Neural progenitor cell (in vitro differentiated cells): Measurements from ENCODE around the gene FTCD. TPM values are rescaled to one million over a fixed set of nuclear protein-coding genes. Genes with fewer than 3 reads are reported as not detected.
"Not testable (repeated sequence)": the region's sequence is repeated elsewhere in the genome, so short reads cannot be mapped to it uniquely, and the experiment has no call there.

ENCODE experiments used
- DNase-seq: peaks from one replicate; pipeline ENCODE4 v3.0.0-alpha.2; 2016; ENCODE audit warnings: low spot score
- H2AFZ ChIP-seq: fragments of 200-600 bp; sonication (generic); replicated peaks from 2 replicates; pipeline ENCODE4 v1.6.1; 2016; ENCODE audit warnings: antibody characterized with exemption
- H3F3A ChIP-seq: fragments of 200-600 bp; sonication (generic); 2 replicates; pipeline ENCODE4 v1.6.1; 2016; ENCODE audit warnings: antibody characterized with exemption, low read depth
- H3K27ac ChIP-seq: fragments of 200-600 bp; sonication (generic); 2 replicates; pipeline ENCODE4 v1.5.1; 2016; ENCODE audit warnings: mild to moderate bottlenecking
- H3K27me3 ChIP-seq: fragments of 200-600 bp; sonication (generic); 2 replicates; pipeline ENCODE4 v1.6.1; 2016; ENCODE audit warnings: mild to moderate bottlenecking, moderate library complexity
- H3K36me3 ChIP-seq: fragments of 200-600 bp; sonication (generic); 2 replicates; pipeline ENCODE4 v1.5.1; 2016
- H3K4me1 ChIP-seq: fragments of 200-600 bp; sonication (generic); 2 replicates; pipeline ENCODE4 v1.6.1; 2016; ENCODE audit warnings: mixed run types
- H3K4me2 ChIP-seq: fragments of 200-600 bp; sonication (generic); 2 replicates; pipeline ENCODE4 v1.6.1; 2016
- H3K4me3 ChIP-seq: fragments of 200-600 bp; sonication (generic); 2 replicates; pipeline ENCODE4 v1.5.1; 2016
- H3K79me2 ChIP-seq: fragments of 200-600 bp; sonication (generic); 2 replicates; pipeline ENCODE4 v1.6.1; 2016; ENCODE audit warnings: low read depth
- H3K9ac ChIP-seq: fragments of 200-600 bp; sonication (generic); 2 replicates; pipeline ENCODE4 v1.6.1; 2016
- H3K9me3 ChIP-seq: fragments of 200-600 bp; sonication (generic); 2 replicates; pipeline ENCODE4 v1.5.1; 2016; ENCODE audit warnings: low read depth
- H4K20me1 ChIP-seq: fragments of 200-600 bp; sonication (generic); 2 replicates; pipeline ENCODE4 v1.6.1; 2016; ENCODE audit warnings: low read depth
- H3K27ac Mint-ChIP-seq: 3 replicates; pipeline ENCODE4 v1.8.0; 2021; ENCODE audit warnings: mixed read lengths
- H3K27me3 Mint-ChIP-seq: 2 replicates; pipeline ENCODE4 v1.8.0; 2022; ENCODE audit warnings: low read depth, mild to moderate bottlenecking, inconsistent platforms, moderate library complexity, mixed read lengths; ENCODE audit not compliant: insufficient read depth
- H3K36me3 Mint-ChIP-seq: 3 replicates; pipeline ENCODE4 v1.8.0; 2021; ENCODE audit warnings: mixed read lengths
- H3K4me1 Mint-ChIP-seq: 3 replicates; pipeline ENCODE4 v1.8.0; 2021; ENCODE audit warnings: mixed read lengths
- H3K4me3 Mint-ChIP-seq: 3 replicates; pipeline ENCODE4 v1.8.0; 2021; ENCODE audit warnings: mild to moderate bottlenecking, moderate library complexity, mixed read lengths
- H3K9me3 Mint-ChIP-seq: 3 replicates; pipeline ENCODE4 v1.8.0; 2020; ENCODE audit warnings: mixed read lengths
- EZH2 ChIP-seq: fragments of 200-600 bp; sonication (generic); IDR thresholded peaks from 2 replicates; pipeline ENCODE4 v1.6.1; 2017; ENCODE audit warnings: antibody characterized with exemption, mild to moderate bottlenecking, moderate library complexity
- EZH2phosphoT487 ChIP-seq: fragments of 200-600 bp; sonication (generic); IDR thresholded peaks from 2 replicates; pipeline ENCODE4 v1.6.1; 2017; ENCODE audit warnings: antibody characterized with exemption
- total RNA-seq: library from RNA; depleted of rRNA; stranded (reverse); fragments of >200 nt; gene quantifications from 2 replicates; pipeline ENCODE4 v1.2.3, GENCODE V29; 2015; ENCODE audit warnings: low replicate concordance
- TF ChIP-seq, protein P1 (sequence below): fragments of 200-600 bp; sonication (generic); IDR thresholded peaks from 2 replicates; pipeline ENCODE4 v1.5.1; 2017; ENCODE audit warnings: antibody characterized with exemption, mild to moderate bottlenecking

The FTCD gene
- total RNA-seq, 1 donor from 2014 or later: not detected

DNA sequence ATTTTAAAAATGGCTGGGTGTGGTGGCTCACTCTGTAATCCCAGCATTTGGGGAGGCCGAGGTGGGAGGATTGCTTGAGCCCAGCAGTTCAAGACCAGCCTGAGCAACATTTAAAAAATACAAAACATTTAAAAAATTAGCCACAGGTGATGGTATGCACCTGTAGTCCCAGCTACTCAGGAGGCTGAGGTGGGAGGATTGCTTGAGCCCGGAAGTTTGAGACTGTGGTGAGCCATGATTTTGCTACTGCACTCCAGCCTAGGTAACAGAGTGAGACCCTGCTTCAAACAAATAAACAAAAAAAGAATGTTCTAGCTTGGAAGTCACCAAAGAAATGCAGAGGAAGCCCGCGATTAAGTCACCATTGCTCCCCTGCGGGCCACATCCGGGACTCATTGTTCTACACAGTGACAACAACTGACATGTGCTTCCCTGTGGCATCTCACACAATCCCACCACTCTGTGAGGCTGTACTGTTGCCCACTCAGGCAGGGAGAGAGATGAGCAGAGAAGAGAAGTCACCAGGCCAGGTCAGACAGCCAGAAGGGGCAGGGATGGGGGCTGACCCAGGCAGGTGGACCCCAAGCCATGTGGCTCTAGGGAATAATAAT is 47.3 kb upstream of the FTCD start:
- no peak for DNase-seq
- H3K36me3 ChIP-seq: peaks cover 13% of the 10 kb centered on the region
- H3K4me1 ChIP-seq: no peaks in the 10 kb centered on the region
- H3K4me2 ChIP-seq: no peak overlapping the region
- Mint-ChIP-seq H3K36me3 (peaks cover 40% of the 10 kb centered on the region), H3K4me1 (no peaks in the 10 kb centered on the region), H3K9me3 (no peaks in the 10 kb centered on the region), H3K27ac (no peak overlapping the region), H3K4me3 (no peak overlapping the region), H3K27me3 (peaks cover 3% of the 10 kb centered on the region)
- H3K9ac ChIP-seq: no peak overlapping the region
- no peaks in the 10 kb centered on the region for H3F3A ChIP-seq
- no peaks in the 10 kb centered on the region for H4K20me1 ChIP-seq
- H3K4me3 ChIP-seq: no peak overlapping the region
- H3K27ac ChIP-seq: no peak overlapping the region
- TF ChIP-seq EZH2 (no peak), EZH2phosphoT487 (no peak)
- TF ChIP-seq, protein P1, sequence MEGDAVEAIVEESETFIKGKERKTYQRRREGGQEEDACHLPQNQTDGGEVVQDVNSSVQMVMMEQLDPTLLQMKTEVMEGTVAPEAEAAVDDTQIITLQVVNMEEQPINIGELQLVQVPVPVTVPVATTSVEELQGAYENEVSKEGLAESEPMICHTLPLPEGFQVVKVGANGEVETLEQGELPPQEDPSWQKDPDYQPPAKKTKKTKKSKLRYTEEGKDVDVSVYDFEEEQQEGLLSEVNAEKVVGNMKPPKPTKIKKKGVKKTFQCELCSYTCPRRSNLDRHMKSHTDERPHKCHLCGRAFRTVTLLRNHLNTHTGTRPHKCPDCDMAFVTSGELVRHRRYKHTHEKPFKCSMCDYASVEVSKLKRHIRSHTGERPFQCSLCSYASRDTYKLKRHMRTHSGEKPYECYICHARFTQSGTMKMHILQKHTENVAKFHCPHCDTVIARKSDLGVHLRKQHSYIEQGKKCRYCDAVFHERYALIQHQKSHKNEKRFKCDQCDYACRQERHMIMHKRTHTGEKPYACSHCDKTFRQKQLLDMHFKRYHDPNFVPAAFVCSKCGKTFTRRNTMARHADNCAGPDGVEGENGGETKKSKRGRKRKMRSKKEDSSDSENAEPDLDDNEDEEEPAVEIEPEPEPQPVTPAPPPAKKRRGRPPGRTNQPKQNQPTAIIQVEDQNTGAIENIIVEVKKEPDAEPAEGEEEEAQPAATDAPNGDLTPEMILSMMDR: no peak
- H3K9me3 ChIP-seq: no peaks in the 10 kb centered on the region
- H2AFZ ChIP-seq: no peak overlapping the region
- no peaks in the 10 kb centered on the region for H3K27me3 ChIP-seq
- no peaks in the 10 kb centered on the region for H3K79me2 ChIP-seq

GRCh38 chr21:46200877-46201803 is 45.8 kb upstream of the FTCD start:
- not testable (repeated sequence) for H3K27ac Mint-ChIP-seq, H3F3A ChIP-seq

DNA sequence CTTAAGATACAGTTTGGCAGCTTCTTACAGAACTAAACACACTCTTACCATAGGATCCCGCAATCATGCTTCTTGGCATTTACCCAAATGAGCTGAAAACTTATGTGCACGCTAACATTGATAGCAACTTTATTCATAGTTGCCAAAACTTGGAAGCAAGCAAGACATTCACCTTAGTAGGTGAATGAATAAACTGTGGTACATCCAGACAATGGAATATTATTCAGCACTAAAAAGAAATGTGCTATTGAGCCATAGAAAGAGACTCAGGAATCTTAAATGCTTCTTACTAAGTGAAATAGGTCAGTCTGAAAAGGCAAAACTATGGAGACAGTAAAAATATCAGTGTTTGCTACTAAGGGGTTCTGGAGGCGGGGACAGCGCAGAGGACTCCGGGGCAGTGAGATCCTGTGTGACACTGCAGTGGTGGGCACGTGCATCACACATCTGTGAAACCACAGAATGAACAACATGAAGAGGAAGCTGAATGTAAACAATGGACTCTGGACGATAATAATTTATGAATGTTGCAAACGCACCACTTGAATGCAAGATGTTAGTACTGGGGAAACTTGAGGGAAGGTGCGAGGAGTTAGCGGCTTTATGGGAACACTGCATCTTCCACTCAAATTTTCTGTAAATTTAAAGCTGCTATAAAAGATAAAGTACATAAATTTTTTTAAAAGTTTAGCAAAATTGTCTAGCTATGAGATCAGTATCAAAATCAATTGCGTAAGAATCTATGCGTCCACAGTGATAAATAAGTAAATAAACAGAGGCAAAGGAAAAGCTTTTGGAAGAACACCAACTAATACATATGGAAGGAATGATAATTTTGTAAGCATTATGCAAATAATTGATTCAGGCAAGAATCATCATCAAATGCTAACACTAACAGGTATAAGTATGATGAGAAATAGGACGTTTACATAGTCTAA is 44.3 kb upstream of the FTCD start:
- no peaks in the 10 kb centered on the region for H3F3A ChIP-seq
- H3K4me1 ChIP-seq: no peaks in the 10 kb centered on the region
- no peak overlapping the region for H3K27ac ChIP-seq
- no peaks in the 10 kb centered on the region for H3K79me2 ChIP-seq
- no peak overlapping the region for H3K9ac ChIP-seq
- no peaks in the 10 kb centered on the region for H3K9me3 ChIP-seq
- H3K27me3 ChIP-seq: no peaks in the 10 kb centered on the region
- no peak overlapping the region for H3K4me3 Mint-ChIP-seq
- H3K36me3 ChIP-seq: peaks cover 13% of the 10 kb centered on the region
- H3K4me3 ChIP-seq: no peak overlapping the region
- no peaks in the 10 kb centered on the region for H3K9me3 Mint-ChIP-seq
- H3K27me3 Mint-ChIP-seq: no peaks in the 10 kb centered on the region
- no peak for DNase-seq
- peaks cover 39% of the 10 kb centered on the region for H3K36me3 Mint-ChIP-seq
- TF ChIP-seq EZH2phosphoT487 (no peak), EZH2 (no peak)
- TF ChIP-seq, protein P1: no peak
- no peak overlapping the region for H2AFZ ChIP-seq
- H3K4me1 Mint-ChIP-seq: no peaks in the 10 kb centered on the region
- no peak overlapping the region for H3K4me2 ChIP-seq
- no peaks in the 10 kb centered on the region for H4K20me1 ChIP-seq
- H3K27ac Mint-ChIP-seq: no peak overlapping the region

More at GRCh38 chr21:46200877-46201803, 45.8 kb upstream of the FTCD start:
- H3K4me3 Mint-ChIP-seq, H3K9me3 ChIP-seq, H3K27me3 ChIP-seq, H3K27me3 Mint-ChIP-seq, H3K4me1 Mint-ChIP-seq, H3K9ac ChIP-seq, H3K9me3 Mint-ChIP-seq, H3K4me2 ChIP-seq, H3K4me1 ChIP-seq, H3K79me2 ChIP-seq, H2AFZ ChIP-seq, H3K4me3 ChIP-seq, H3K27ac ChIP-seq, H4K20me1 ChIP-seq, DNase-seq: not testable (repeated sequence)
- H3K36me3 Mint-ChIP-seq: peaks cover 43% of the 10 kb centered on the region
- H3K36me3 ChIP-seq: peaks cover 13% of the 10 kb centered on the region
